GM21619 (cell line): ENCODE data around the gene ZNF697.
"Not testable (repeated sequence)": the region's sequence is repeated elsewhere in the genome, so short reads cannot be mapped to it uniquely, and the experiment has no call there.

ENCODE experiments used
- ATAC-seq: cut with Tn5 transposase; IDR thresholded peaks from one replicate; pipeline ENCODE4 v1.9.1; 2021; ENCODE audit not compliant: unreplicated experiment

ZNF697 gene

DNA sequence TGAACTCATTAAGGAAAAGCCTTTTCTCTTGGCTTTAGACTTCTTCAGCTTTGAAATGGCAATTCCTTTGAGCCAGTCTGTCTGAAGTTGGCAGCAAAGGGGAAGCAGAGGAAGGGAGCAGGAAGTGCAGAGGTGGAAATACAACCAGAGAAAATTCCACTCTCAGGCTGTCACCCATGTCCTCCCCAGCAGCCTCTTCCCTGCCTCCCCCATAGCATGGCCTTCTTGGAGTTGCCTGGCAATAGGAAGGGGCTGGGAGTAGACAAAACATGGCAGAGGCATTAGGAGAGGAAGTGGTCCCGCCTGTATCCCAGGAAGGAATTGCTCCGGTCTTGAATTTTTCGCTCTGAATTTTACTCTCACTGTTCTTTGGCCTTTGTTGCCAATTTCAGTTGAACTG lies 44.8 kb downstream of the ZNF697 start:
- not testable (repeated sequence) for ATAC-seq

DNA sequence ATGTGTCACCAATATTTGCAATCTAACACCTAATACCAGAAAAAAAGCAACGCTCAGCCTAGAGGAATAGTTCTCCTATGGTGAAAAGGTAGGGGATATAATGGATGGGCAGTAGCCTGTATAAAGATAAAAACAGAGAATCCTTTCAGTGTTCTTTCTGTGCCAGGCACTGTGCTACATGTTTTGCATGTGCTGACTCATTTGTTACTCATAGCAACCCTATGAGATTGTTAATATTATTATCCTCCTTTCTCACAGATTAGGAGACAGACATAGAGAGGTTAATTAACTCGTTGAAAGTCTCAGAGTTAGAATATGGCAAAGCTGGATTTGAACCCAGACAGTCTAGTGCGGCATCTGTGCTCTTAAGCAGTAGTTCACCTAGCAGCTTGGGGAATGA lies 45.3 kb downstream of the ZNF697 start:
- not testable (repeated sequence) for ATAC-seq

DNA sequence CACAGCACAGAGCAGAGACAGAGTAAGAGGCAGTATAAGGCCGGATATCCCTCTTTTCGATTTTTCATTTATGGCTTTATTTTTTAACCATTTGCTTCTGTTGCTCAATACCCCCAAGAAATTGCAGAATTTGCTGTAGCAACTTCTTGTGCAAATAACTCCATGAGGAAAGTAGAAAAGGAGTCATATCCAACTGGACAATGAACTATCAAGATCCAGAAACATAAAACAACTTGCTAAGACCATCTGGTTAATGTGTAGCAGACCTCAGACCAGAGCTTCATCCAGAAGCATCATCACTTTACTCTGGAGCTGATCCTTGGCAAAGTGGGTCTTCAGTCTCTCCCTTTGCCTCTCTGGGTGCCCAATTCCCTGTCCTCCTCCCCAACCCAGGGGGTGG lies 45.9 kb downstream of the ZNF697 start:
- ATAC-seq, result no peak

- no peak for ATAC-seq
These were observed 47.1 kb downstream of the ZNF697 start for GRCh38 chr1:119600976-119601375.

DNA sequence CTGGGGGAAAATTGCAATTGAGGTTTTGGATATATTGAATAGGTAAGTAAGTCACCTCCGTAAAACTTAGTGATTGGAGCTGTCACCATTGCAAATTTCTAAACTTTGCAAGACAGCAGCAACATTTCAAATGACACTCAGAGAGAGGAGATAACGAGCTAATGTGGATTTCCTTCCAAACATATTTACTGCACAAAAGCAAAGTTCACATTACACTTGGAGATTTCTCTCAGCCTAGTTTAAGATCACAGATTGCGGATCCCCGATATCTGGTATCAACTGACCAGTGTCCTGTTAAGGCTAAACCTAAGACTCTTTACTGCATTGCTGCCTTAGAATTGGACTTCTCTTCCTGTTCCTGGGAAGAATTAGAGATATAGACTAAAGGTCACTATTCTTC lies 47.5 kb downstream of the ZNF697 start:
- no peak for ATAC-seq

- ATAC-seq, result no peak
These were observed 52.5 kb downstream of the ZNF697 start for GRCh38 chr1:119595606-119596005.

- no peak for ATAC-seq
These were observed 52.9 kb downstream of the ZNF697 start for GRCh38 chr1:119595168-119595567.

DNA sequence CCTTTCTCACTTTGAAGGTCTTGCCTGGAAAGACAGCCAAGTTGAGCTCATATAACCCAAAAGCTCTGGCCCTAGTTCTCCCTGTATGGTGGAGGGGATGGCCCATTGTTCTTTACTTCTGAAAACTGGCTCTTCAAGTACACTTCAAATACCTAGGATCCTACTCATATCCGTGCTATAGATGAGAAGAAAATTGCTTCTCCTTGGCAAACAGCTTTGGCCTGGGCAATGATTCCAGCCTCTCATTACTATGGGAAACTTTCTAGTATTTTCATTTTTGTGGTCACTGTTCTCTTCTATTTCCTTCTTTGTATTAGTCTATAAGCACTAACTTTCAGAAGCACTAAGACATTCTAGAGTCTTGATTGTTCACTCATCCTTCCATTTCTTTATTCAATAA lies 53.7 kb downstream of the ZNF697 start:
- no peak for ATAC-seq

DNA sequence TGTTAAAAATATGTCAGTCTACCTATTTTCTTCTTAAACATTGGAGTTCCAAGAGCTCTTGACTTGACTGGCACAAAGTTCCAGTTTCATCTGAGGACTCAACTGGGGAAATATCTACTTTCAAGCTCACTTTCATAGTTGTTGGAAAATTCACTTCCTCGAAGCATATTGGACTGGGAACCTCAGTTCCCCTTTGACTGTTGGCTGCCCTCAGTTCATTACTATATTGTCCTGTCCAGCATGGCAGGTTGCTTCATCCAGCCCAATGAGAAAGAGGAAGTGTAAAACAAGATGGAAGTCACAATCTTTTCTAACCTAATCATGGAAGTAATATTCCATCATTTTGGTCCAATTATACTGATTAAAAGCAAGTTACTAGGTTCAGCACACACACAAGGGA lies 54.3 kb downstream of the ZNF697 start:
- no peak for ATAC-seq

DNA sequence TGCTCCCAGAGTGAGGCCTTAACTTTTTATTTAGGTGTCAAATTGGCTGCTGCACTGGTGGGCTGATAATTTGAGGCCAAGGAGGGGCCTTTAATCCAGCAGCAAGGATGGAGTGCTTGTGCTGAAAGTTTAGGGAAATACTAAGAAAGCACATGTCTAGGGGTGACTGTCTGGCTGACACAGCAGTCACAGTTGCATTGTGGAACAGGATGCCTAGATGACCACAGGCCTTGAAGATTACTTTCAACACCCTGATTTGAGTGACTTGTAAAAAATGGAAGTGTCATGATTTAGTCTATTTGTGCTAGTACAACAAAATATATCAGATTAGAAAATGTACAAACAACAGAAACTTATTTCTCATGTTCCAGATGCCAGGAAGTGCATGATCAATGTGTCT lies 57.7 kb downstream of the ZNF697 start:
- ATAC-seq, result no peak

DNA sequence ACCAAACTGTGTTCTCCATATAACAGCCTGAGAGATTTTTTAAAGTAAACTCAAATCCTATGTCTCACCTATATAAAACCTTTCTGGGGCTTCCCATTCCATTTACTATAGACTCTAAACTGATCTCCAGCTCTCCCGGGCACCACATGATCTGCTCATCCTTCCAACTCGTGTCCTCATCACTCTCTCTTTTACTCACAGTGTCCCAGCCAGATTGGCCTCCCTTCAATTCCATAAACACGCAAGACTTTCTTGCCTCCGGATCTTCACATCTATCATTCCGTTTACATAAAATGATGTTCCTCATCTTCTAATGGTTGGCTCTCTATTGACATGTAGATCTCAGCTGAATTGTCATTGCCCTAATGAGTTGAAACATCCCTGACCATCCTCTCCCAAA lies 59.4 kb downstream of the ZNF697 start:
- no peak for ATAC-seq

DNA sequence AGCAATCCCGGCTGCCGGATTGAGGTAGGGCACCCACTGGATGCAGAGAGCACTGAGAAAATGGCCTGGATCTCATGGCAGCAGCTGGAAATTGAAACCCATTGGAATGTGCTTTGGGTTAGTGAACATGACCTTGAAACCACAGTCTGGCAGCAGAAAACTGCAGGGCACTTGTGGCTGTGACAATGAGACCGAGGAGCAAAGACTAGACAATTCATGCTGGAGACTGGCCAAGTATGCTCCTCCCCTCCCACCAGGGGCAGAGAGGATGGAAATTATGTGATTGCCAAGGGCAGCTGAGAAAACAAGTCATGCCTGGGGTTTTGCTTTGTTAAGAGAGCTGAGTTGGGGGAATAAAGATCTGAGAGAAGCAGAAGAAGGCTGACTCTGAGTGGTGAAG lies 60.7 kb downstream of the ZNF697 start:
- no peak for ATAC-seq

DNA sequence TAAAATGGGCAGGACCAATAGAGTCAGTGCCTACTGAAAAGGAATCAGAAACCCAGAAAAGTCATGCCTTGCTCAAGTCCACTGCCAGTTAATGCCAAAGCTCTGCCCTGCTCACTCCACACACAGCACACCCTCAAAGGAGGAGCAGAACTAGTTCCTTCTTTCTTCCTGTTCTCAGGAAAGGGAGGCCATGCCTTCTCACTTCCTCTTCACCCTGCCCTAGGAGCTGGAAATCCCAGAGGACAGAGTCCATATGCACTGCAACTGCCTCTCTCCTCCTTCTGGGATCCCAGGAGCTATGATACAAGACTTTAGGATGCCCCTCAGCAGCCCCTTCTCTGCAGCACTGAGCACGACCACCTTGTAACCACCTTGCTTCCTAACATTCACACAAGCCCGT lies 62.3 kb downstream of the ZNF697 start:
- not testable (repeated sequence) for ATAC-seq

- ATAC-seq, result no peak
These were observed 65.3 kb downstream of the ZNF697 start for GRCh38 chr1:119582801-119583200.

DNA sequence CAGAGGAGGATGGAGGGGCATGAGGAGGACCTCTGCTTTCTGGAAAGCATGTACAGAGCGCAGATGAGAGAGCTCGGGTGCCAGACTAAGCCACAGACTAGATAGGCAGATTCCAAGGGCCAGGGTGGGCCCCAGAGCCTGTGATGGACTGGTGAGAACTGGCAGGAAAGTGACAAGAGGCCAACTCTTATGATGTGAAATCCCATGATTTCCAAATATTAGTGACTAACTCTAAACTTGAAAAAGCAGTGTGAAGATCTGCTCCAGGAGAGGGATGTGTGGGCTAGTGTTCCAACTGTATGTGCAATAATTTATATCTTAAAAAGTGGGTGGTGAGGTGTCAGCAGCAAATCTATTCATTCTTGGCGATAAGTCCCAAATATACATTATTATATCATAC lies 67.0 kb downstream of the ZNF697 start:
- ATAC-seq, result not testable (repeated sequence)

- no peak for ATAC-seq
These were observed 74.2 kb downstream of the ZNF697 start for GRCh38 chr1:119573886-119574285.

- not testable (repeated sequence) for ATAC-seq
These were observed 78.0 kb downstream of the ZNF697 start for GRCh38 chr1:119569930-119570622.
